SK-N-SH (cell line): Measurements from ENCODE around the gene KMT2B.

ENCODE experiments used
- CTCF ChIP-seq: fragments of 200-600 bp; sonication (generic); IDR thresholded peaks from 2 replicates; pipeline ENCODE4 v1.6.1; 2017; ENCODE audit warnings: antibody characterized with exemption, mild to moderate bottlenecking, moderate library complexity
- EP300 ChIP-seq, 2 experiments: IDR thresholded peaks; 2 replicates each; pipeline versions ENCODE4 v1.4.0 to v1.6.1; 2012; ENCODE audit warnings: borderline replicate concordance in 1 of 2, low read depth in 1 of 2, low read length in 1 of 2
- GABPA ChIP-seq: IDR thresholded peaks from 2 replicates; pipeline ENCODE4 v1.4.0; 2012; ENCODE audit warnings: low read depth, mild to moderate bottlenecking
- MXI1 ChIP-seq: IDR thresholded peaks from 2 replicates; pipeline ENCODE4 v1.6.1; 2012; ENCODE audit warnings: mild to moderate bottlenecking, low read depth, low read length, improper control_type of control experiment
- NRF1 ChIP-seq: IDR thresholded peaks from 2 replicates; pipeline ENCODE4 v1.6.1; 2012; ENCODE audit warnings: low read depth, mild to moderate bottlenecking, low read length
- POLR2AphosphoS5 ChIP-seq: IDR thresholded peaks from 2 replicates; pipeline ENCODE4 v1.6.1; 2012; ENCODE audit warnings: low read depth, low read length
- RCOR1 ChIP-seq: fragments of 150-350 bp; IDR thresholded peaks from 2 replicates; pipeline ENCODE4 v1.6.1; 2017; ENCODE audit warnings: antibody characterized with exemption, low read length
- TAF1 ChIP-seq: IDR thresholded peaks from 2 replicates; pipeline ENCODE4 v1.6.1; 2012; ENCODE audit warnings: low read depth, mild to moderate bottlenecking, low read length, moderate library complexity, borderline replicate concordance
- TF ChIP-seq, protein P1 (sequence below): IDR thresholded peaks from 2 replicates; pipeline ENCODE4 v1.4.0; 2012; ENCODE audit warnings: low read depth, borderline replicate concordance
- TF ChIP-seq, protein P2 (sequence below): fragments of 150-350 bp; IDR thresholded peaks from 2 replicates; pipeline ENCODE4 v1.6.1; 2017; ENCODE audit warnings: antibody characterized with exemption, low read length, low read depth, borderline replicate concordance
- TF ChIP-seq, protein P3 (sequence below): IDR thresholded peaks from 2 replicates; pipeline ENCODE4 v1.4.0; 2012; ENCODE audit warnings: low read depth

DNA sequence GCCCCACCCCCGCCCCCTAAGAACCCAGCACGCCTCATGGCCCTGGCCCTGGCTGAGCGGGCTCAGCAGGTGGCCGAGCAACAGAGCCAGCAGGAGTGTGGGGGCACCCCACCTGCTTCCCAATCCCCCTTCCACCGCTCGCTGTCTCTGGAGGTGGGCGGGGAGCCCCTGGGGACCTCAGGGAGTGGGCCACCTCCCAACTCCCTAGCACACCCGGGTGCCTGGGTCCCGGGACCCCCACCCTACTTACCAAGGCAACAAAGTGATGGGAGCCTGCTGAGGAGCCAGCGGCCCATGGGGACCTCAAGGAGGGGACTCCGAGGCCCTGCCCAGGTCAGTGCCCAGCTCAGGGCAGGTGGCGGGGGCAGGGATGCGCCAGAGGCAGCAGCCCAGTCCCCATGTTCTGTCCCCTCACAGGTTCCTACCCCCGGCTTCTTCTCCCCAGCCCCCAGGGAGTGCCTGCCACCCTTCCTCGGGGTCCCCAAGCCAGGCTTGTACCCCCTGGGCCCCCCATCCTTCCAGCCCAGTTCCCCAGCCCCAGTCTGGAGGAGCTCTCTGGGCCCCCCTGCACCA, 69.5 kb downstream of the KMT2B start:
- TF ChIP-seq EP300 (IDR thresholded peaks at IDR 0.05; ENCODE audit: borderline replicate concordance in 1 of 2, low read depth in 1 of 2, low read length in 1 of 2) (no peak), CTCF (no peak), MXI1 (no peak), RCOR1 (no peak), POLR2AphosphoS5 (no peak), GABPA (no peak), TAF1 (no peak), NRF1 (no peak)
- TF ChIP-seq, protein P1, sequence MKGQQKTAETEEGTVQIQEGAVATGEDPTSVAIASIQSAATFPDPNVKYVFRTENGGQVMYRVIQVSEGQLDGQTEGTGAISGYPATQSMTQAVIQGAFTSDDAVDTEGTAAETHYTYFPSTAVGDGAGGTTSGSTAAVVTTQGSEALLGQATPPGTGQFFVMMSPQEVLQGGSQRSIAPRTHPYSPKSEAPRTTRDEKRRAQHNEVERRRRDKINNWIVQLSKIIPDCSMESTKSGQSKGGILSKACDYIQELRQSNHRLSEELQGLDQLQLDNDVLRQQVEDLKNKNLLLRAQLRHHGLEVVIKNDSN, result no peak
- TF ChIP-seq, protein P2, sequence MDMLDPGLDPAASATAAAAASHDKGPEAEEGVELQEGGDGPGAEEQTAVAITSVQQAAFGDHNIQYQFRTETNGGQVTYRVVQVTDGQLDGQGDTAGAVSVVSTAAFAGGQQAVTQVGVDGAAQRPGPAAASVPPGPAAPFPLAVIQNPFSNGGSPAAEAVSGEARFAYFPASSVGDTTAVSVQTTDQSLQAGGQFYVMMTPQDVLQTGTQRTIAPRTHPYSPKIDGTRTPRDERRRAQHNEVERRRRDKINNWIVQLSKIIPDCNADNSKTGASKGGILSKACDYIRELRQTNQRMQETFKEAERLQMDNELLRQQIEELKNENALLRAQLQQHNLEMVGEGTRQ, result no peak
- TF ChIP-seq, protein P3, sequence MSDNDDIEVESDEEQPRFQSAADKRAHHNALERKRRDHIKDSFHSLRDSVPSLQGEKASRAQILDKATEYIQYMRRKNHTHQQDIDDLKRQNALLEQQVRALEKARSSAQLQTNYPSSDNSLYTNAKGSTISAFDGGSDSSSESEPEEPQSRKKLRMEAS, result no peak
